DND-41 (cell line): Measurements from ENCODE around the gene PTPRO.

Source experiments
- ATAC-seq: fragments of 200-7000 bp; cut with Tn5 transposase; 3 replicates; pipeline ENCODE4 v1.9.1; 2021; ENCODE audit warnings: low read depth; ENCODE audit not compliant: insufficient read depth
- DNase-seq: peaks from one replicate; pipeline ENCODE4 v3.0.0-alpha.2; 2020
- H2AFZ ChIP-seq: 2 replicates; pipeline ENCODE4 v1.6.0; 2012; ENCODE audit warnings: low read depth, low read length
- H3K27ac ChIP-seq: 2 replicates; pipeline ENCODE4 v1.5.1; 2012; ENCODE audit warnings: low read length, inconsistent platforms
- H3K27me3 ChIP-seq: fragments of 200-600 bp; sonication (generic); 2 replicates; pipeline ENCODE4 v1.6.0; 2012; ENCODE audit warnings: low read length, mild to moderate bottlenecking, inconsistent platforms; ENCODE audit not compliant: insufficient read depth, poor library complexity
- H3K36me3 ChIP-seq: 2 replicates; pipeline ENCODE4 v1.5.1; 2012; ENCODE audit warnings: low read length, inconsistent platforms; ENCODE audit not compliant: insufficient read depth
- H3K4me1 ChIP-seq: 2 replicates; pipeline ENCODE4 v1.5.1; 2012; ENCODE audit warnings: mild to moderate bottlenecking, low read length; ENCODE audit not compliant: insufficient read depth
- H3K4me2 ChIP-seq: 2 replicates; pipeline ENCODE4 v1.6.0; 2012; ENCODE audit warnings: mild to moderate bottlenecking, moderate library complexity, low read length, inconsistent platforms; ENCODE audit not compliant: insufficient read depth
- H3K4me3 ChIP-seq, 2 experiments: fragments of 200-600 bp in 1 of 2; shearing (Covaris generic) in 1 of 2; 2 replicates each; pipeline ENCODE4 v1.5.1; 2012 to 2016; ENCODE audit warnings: inconsistent platforms in 2 of 2, low read length in 2 of 2, mild to moderate bottlenecking in 2 of 2, low read depth in 1 of 2, moderate library complexity in 1 of 2
- H3K79me2 ChIP-seq: 2 replicates; pipeline ENCODE4 v1.6.0; 2012; ENCODE audit warnings: low read length, inconsistent platforms; ENCODE audit not compliant: insufficient read depth
- H3K9ac ChIP-seq: 2 replicates; pipeline ENCODE4 v1.6.0; 2012; ENCODE audit warnings: low read depth, mild to moderate bottlenecking, inconsistent platforms, low read length, moderate library complexity
- H3K9me3 ChIP-seq: 2 replicates; pipeline ENCODE4 v1.5.1; 2012; ENCODE audit warnings: low read length, moderate library complexity, mild to moderate bottlenecking, inconsistent platforms; ENCODE audit not compliant: insufficient read depth, severe bottlenecking
- H4K20me1 ChIP-seq: 2 replicates; pipeline ENCODE4 v1.6.0; 2012; ENCODE audit warnings: low read length; ENCODE audit not compliant: insufficient read depth
- CTCF ChIP-seq: IDR thresholded peaks from 2 replicates; pipeline ENCODE4 v1.5.1; 2012; ENCODE audit warnings: borderline replicate concordance, low read length, moderate library complexity, mild to moderate bottlenecking; ENCODE audit not compliant: poor library complexity, severe bottlenecking; ENCODE audit errors: extremely low read depth
- EZH2 ChIP-seq: IDR thresholded peaks from 3 replicates; pipeline ENCODE4 v1.6.1; 2012; ENCODE audit warnings: borderline replicate concordance, low read depth, mild to moderate bottlenecking, moderate library complexity, low read length, inconsistent platforms; ENCODE audit not compliant: severe bottlenecking

The PTPRO gene

GRCh38 chr12:15629108-15629507 is 306.8 kb downstream of the PTPRO start:
- no peaks in the 10 kb centered on the region for H3K79me2 ChIP-seq
- no peaks in the 10 kb centered on the region for H3K9me3 ChIP-seq
- no peaks in the 10 kb centered on the region for H4K20me1 ChIP-seq
- no peak overlapping the region for H3K4me3 ChIP-seq
- no peak for TF ChIP-seq CTCF
- no peak for TF ChIP-seq EZH2
- DNase-seq (no peak), ATAC-seq (no peak)
- H2AFZ ChIP-seq, result no peak overlapping the region
- H3K36me3 ChIP-seq, result no peaks in the 10 kb centered on the region
- peaks cover 4% of the 10 kb centered on the region for H3K27me3 ChIP-seq
- H3K4me1 ChIP-seq, result no peaks in the 10 kb centered on the region
- H3K27ac ChIP-seq, result no peak overlapping the region
- no peak overlapping the region for H3K4me2 ChIP-seq
- H3K9ac ChIP-seq, result no peak overlapping the region

- no peak overlapping the region for H2AFZ ChIP-seq
- peaks cover 4% of the 10 kb centered on the region for H3K27me3 ChIP-seq
- TF ChIP-seq CTCF (no peak), EZH2 (no peak)
- DNase-seq (no peak), ATAC-seq (no peak)
- no peak overlapping the region for H3K9ac ChIP-seq
- H4K20me1 ChIP-seq, result no peaks in the 10 kb centered on the region
- no peaks in the 10 kb centered on the region for H3K9me3 ChIP-seq
- H3K36me3 ChIP-seq, result no peaks in the 10 kb centered on the region
- no peak overlapping the region for H3K4me3 ChIP-seq
- H3K79me2 ChIP-seq, result no peaks in the 10 kb centered on the region
- H3K4me2 ChIP-seq, result no peak overlapping the region
- no peak overlapping the region for H3K27ac ChIP-seq
- no peaks in the 10 kb centered on the region for H3K4me1 ChIP-seq
Observed at GRCh38 chr12:15629761-15630160, 307.5 kb downstream of the PTPRO start.

GRCh38 chr12:15631007-15631715 is 308.9 kb downstream of the PTPRO start:
- no peak overlapping the region for H3K4me2 ChIP-seq
- no peak overlapping the region for H3K27ac ChIP-seq
- H3K9me3 ChIP-seq, result no peaks in the 10 kb centered on the region
- H3K4me3 ChIP-seq, result no peak overlapping the region
- peaks cover 4% of the 10 kb centered on the region for H3K27me3 ChIP-seq
- H2AFZ ChIP-seq, result no peak overlapping the region
- no peaks in the 10 kb centered on the region for H3K36me3 ChIP-seq
- no peak for DNase-seq
- no peak for ATAC-seq
- H3K9ac ChIP-seq, result no peak overlapping the region
- H3K79me2 ChIP-seq, result no peaks in the 10 kb centered on the region
- no peaks in the 10 kb centered on the region for H4K20me1 ChIP-seq
- H3K4me1 ChIP-seq, result no peaks in the 10 kb centered on the region
- TF ChIP-seq CTCF (no peak), EZH2 (no peak)

- ATAC-seq (no peak), DNase-seq (no peak)
- H3K4me3 ChIP-seq, result no peak overlapping the region
- no peak overlapping the region for H3K4me2 ChIP-seq
- no peaks in the 10 kb centered on the region for H3K79me2 ChIP-seq
- no peak overlapping the region for H2AFZ ChIP-seq
- H3K27me3 ChIP-seq, result peaks cover 4% of the 10 kb centered on the region
- no peaks in the 10 kb centered on the region for H3K4me1 ChIP-seq
- H4K20me1 ChIP-seq, result no peaks in the 10 kb centered on the region
- TF ChIP-seq EZH2 (no peak), CTCF (no peak)
- H3K36me3 ChIP-seq, result no peaks in the 10 kb centered on the region
- no peak overlapping the region for H3K27ac ChIP-seq
- no peaks in the 10 kb centered on the region for H3K9me3 ChIP-seq
- no peak overlapping the region for H3K9ac ChIP-seq
Observed at GRCh38 chr12:15632708-15633107, 310.4 kb downstream of the PTPRO start.
